Thymus (tissue), 11 donors: ENCODE measurements around the gene MGAT5B. TPM values are rescaled to one million over a fixed set of nuclear protein-coding genes. Genes with fewer than 3 reads are reported as not detected.

Experiments
- DNase-seq, 9 donors: peaks; one replicate each; pipeline ENCODE4 v3.0.0-alpha.2; 2013; ENCODE audit warnings: low spot score in 9 of 9, low read depth in 6 of 9, missing footprints in 1 of 9
- H3K27ac ChIP-seq, 2 donors: one replicate each; pipeline ENCODE4 v1.5.1; 2013; ENCODE audit warnings: control low read depth in 1 of 2, low read depth in 1 of 2, low read length in 1 of 2, mild to moderate bottlenecking in 1 of 2, moderate library complexity in 1 of 2
- H3K27me3 ChIP-seq, 2 donors: one replicate each; pipeline ENCODE4 v1.5.1; 2013; ENCODE audit warnings: low read length in 1 of 2; ENCODE audit not compliant: control insufficient read depth in 2 of 2, insufficient read depth in 1 of 2
- H3K36me3 ChIP-seq, 2 donors: one replicate each; pipeline ENCODE4 v1.5.1; 2013; ENCODE audit warnings: low read length in 1 of 2, mild to moderate bottlenecking in 1 of 2, moderate library complexity in 1 of 2; ENCODE audit not compliant: control insufficient read depth in 2 of 2, insufficient read depth in 2 of 2
- H3K4me1 ChIP-seq, 2 donors: one replicate each; pipeline ENCODE4 v1.5.1; 2013; ENCODE audit warnings: low read length in 2 of 2; ENCODE audit not compliant: control insufficient read depth in 2 of 2, insufficient read depth in 2 of 2
- H3K4me3 ChIP-seq, 2 donors: one replicate each; pipeline ENCODE4 v1.5.1; 2013; ENCODE audit warnings: low read length in 2 of 2, control low read depth in 1 of 2, mild to moderate bottlenecking in 1 of 2
- H3K9me3 ChIP-seq, 2 donors: one replicate each; pipeline ENCODE4 v1.5.1; 2013; ENCODE audit warnings: low read length in 1 of 2, mild to moderate bottlenecking in 1 of 2; ENCODE audit not compliant: control insufficient read depth in 2 of 2, insufficient read depth in 1 of 2
- WGBS: extraction: QIAGEN DNeasy Blood & Tissue Kit; methylation state at CpG from one replicate; pipeline ENCODE4 v1.1.7; 2013; 5-methylcytosine and 5-hydroxymethylcytosine counted together
- polyA plus RNA-seq: library from polyadenylated mRNA; stranded (reverse); fragments of 200-250 nt; gene quantifications from one replicate; pipeline ENCODE4 v1.2.3, GENCODE V29; 2013
- total RNA-seq: library from RNA; stranded (reverse); fragments of 120-200 nt; gene quantifications from one replicate; pipeline ENCODE4 v1.2.4, GENCODE V29; 2013
- donor health status: healthy.

Gene MGAT5B
- total and polyA plus RNA-seq, 2 donors: 0.09 to 1.0 TPM

DNA sequence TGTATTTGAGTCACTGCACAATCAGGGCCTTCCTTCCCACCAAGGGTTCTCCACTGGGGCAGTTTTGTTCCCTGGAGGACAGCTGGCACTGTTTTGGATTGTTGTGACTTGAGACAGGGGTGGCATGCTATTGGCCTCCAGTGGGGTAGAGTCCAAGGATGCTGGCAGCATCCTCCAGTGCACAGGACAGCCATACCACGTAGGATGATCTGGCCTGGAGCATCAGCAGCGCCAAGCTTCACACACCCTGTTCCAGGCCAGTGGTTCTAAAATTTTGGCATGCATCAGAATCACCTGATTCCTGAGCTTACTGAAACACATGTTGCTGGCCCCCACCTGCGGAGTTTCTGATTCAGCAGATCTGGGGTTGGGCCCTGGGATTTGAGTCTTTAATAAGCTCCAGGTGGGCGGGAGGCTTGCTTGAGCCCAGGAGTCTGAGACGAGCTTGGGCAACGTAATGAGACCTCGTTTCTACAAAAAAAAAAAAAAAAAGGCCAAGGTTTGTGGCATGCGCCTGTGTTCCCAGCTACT, 83.2 kb downstream of the MGAT5B start:
- 89% methylated on average over 8 of the region's 8 CpGs for WGBS

DNA sequence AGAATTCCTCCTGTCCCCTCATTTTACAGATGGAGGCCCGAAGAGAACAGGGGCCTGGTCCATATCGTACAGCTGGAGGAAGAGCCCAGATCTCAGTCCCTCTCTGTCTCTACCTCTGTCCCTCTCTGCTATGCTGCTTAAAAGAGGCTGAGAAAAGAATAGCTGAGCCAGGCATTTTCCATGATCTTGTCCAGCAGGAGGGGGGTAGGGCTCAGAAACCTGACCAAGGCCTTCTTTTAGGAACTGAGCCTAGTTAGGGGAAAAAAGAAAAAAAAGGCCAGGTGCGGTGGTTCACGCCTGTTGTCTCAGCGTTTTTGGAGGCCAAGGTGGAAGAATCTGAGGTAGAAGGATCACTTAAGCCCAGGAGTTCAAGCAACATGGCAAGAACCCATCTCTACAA, 84.2 kb downstream of the MGAT5B start:
- Histone ChIP-seq H3K27me3 (peaks cover 0 to under 1% of the 10 kb centered on the region in 2 donors), H3K4me1 (no peaks in the 10 kb centered on the region), H3K27ac (no peak overlapping the region), H3K9me3 (no peaks in the 10 kb centered on the region), H3K36me3 (no peaks in the 10 kb centered on the region), H3K4me3 (no peak overlapping the region)
- DNase-seq: no peak
- 96% methylated on average over 5 of the region's 5 CpGs for WGBS

More for the DNA sequence above, 83.2 kb downstream of the MGAT5B start:
- Histone ChIP-seq H3K27ac (no peak overlapping the region), H3K27me3 (no peaks in the 10 kb centered on the region), H3K36me3 (no peaks in the 10 kb centered on the region), H3K4me1 (no peaks in the 10 kb centered on the region), H3K4me3 (no peak overlapping the region), H3K9me3 (no peaks in the 10 kb centered on the region)
- no peak for DNase-seq

DNA sequence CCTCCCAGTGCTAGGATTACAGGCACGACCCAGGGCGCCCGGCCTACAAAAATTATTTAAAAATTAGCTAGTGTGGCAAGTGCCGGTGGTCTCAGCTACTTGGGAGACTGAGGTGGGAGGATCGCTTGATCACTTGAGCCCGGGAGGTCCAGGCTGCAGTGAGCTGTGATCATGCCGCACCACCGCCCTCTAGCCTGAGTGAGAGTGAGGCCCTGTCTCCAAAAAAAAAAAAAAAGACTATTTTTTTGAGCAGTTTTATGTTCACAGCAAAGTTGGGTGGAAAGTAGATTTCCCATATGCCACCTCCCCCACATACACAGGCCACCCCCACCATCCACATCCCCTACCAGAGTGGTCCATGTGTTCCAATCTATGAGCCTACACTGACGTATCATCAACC, 84.9 kb downstream of the MGAT5B start:
- no peak for DNase-seq

DNA sequence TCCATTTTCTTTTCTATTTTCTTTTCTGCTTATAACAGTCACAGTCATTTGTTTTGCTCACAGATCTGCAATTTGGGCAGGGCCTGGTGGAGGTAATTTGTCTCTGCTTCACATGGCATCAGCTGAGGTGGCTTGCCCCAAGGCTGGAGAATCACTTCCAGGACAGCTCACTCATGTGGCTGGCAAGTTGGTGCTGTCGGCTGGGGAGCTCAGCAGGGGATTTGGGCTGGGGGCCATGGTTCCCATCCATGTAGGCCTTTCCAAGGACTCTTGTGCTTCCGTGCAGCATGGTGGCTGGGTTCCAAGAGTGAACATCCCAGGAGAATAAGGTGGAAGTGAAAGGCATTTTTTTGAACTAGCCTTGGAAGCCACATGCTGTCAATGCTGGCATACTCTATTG, 85.7 kb downstream of the MGAT5B start:
- DNase-seq: no peak
- H3K4me1 ChIP-seq: peaks cover 0 to 6% of the 10 kb centered on the region in 2 donors
- no peak overlapping the region for H3K4me3 ChIP-seq
- no peaks in the 10 kb centered on the region for H3K36me3 ChIP-seq
- H3K27me3 ChIP-seq: peaks cover 0 to 9% of the 10 kb centered on the region in 2 donors
- 69% methylated on average over 2 of the region's 2 CpGs for WGBS
- no peaks in the 10 kb centered on the region for H3K9me3 ChIP-seq
- no peak overlapping the region for H3K27ac ChIP-seq

More for the DNA sequence above, 84.9 kb downstream of the MGAT5B start:
- Histone ChIP-seq H3K9me3 (no peaks in the 10 kb centered on the region), H3K4me1 (peaks cover 0 to 3% of the 10 kb centered on the region in 2 donors), H3K4me3 (no peak overlapping the region), H3K27me3 (peaks cover 0 to 7% of the 10 kb centered on the region in 2 donors), H3K36me3 (no peaks in the 10 kb centered on the region), H3K27ac (no peak overlapping the region)
- WGBS: 99% methylated on average over 9 of the region's 9 CpGs

DNA sequence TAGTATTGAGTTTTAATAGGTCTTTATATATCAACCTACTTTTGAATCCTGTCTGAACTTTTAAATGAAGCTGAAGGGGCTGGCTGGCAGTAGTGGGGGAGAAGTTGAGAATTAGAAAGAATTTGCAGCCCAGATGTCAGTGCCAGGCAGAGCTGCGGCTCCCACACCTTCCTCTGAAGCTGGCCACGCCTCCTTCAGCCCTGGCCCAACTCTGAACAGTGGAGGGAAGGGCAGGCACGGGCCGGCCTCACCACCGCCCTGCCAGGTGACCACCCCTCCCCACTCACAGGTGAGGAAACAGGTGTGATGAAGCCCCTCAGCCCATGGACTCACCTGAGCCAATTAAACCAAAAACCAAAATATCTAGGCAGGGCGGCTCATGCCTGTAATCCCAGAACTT, 87.0 kb downstream of the MGAT5B start:
- Histone ChIP-seq H3K4me3 (no peak overlapping the region), H3K4me1 (peaks cover 0 to 6% of the 10 kb centered on the region in 2 donors), H3K9me3 (no peaks in the 10 kb centered on the region), H3K36me3 (no peaks in the 10 kb centered on the region), H3K27ac (no peak overlapping the region), H3K27me3 (peaks cover 0 to 9% of the 10 kb centered on the region in 2 donors)
- WGBS: 81% methylated on average over 6 of the region's 6 CpGs
- DNase-seq: no peak

DNA sequence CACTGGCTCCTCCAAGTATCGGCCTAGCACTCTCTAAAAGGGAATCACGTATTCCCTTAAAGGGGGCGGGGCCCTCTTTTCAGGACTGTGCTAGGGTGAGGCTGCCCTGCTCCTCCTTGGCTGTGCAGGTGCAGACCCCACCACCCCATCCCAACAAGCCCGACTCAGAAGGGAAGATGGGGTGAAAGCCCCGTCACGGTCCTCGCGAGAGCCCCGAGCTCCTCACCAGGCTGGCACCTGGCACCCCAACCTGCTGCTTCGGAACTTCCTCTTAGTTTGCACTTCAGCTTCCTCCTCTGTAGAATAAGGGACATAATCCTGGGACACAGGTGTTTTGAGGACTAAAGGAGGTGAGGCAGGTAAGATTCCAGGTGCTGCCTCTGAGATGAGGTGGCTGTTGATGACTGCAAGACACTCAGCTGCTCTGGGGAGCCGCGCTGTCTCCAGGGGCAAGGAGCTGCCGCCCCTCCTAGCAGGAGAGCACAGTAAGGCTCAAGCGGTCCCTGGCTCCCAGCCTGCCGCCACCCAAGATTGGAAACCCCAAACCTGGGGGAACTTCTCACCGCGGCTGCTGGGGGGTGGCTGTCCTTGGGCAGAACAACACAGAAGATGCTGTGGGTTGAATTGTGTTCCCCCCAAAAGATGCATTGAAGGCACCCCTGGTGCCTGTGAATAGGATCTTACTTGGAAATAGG, 88.8 kb downstream of the MGAT5B start:
- WGBS: 80% methylated on average over 17 of the region's 17 CpGs
- H3K36me3 ChIP-seq: no peaks in the 10 kb centered on the region
- peaks cover 0 to 9% of the 10 kb centered on the region in 2 donors for H3K27me3 ChIP-seq
- no peaks in the 10 kb centered on the region for H3K9me3 ChIP-seq
- H3K27ac ChIP-seq: no peak overlapping the region
- H3K4me1 ChIP-seq: peaks cover 0 to 6% of the 10 kb centered on the region in 2 donors
- no peak for DNase-seq
- H3K4me3 ChIP-seq: no peak overlapping the region

DNA sequence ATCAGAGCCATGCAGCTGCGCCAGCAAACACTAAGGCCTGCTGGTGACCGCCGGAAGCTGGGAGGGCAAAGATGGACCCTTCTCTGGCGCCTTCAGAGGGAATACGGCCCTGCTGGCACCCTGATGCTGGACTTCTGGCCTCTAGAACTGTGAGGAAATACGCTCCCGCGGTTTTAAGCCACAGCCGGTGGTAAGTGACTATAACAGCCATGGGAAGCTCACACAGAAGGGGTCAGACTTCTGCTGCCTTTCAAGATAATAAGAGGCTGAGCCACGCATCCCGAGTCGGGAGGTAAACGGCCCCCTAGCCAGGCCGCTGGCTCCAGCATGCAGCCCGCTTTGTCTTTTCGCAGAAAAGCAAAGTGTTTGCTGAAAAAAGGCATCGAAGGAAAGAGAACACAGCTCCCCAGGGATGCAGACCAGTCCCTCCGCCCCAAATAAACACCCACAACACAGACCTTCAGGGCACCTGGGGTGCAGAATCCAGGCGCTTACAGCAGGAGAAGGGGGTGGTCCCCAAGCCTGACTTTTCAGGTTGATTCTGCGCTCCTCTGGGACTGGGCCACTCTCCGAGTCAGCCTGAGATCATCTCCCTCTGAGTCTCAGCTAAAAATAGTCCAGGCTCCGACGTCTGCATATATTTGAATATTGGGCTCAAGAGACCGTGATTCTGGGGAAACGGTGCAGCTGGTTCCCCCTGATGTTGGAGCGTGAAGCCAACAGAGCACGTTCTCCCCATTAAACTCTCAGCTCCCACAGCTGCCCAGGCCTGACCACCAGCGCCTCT, 89.7 kb downstream of the MGAT5B start:
- Histone ChIP-seq H3K9me3 (no peaks in the 10 kb centered on the region), H3K36me3 (no peaks in the 10 kb centered on the region), H3K27me3 (peaks cover 0 to 9% of the 10 kb centered on the region in 2 donors), H3K4me1 (peaks cover 0 to 6% of the 10 kb centered on the region in 2 donors), H3K4me3 (no peak overlapping the region), H3K27ac (no peak overlapping the region)
- DNase-seq: no peak
- WGBS: 78% methylated on average over 28 of the region's 28 CpGs

DNA sequence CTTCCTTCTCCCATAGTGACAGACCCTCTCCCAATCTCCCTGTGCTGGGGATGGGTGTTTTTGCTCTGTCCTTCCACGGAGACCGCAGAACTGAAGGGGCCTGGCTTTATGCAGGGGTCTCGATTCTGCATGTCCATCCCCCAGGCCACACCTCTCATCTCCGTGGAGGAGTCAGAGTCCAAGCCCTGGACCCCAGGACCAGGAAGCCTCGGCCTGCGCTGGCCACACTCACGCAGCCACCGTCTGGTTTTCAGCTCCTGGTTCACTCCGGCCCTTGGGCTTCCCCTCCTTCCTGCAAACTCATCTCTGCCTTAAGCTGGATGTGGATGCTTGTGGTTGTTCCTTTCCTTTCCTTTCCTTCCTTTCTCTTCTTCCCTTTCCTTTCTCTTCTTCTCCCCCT, 90.8 kb downstream of the MGAT5B start:
- H3K27ac ChIP-seq: no peak overlapping the region
- no peak overlapping the region for H3K4me3 ChIP-seq
- H3K36me3 ChIP-seq: no peaks in the 10 kb centered on the region
- no peaks in the 10 kb centered on the region for H3K9me3 ChIP-seq
- 92% methylated on average over 9 of the region's 9 CpGs for WGBS
- peaks cover 0 to 9% of the 10 kb centered on the region in 2 donors for H3K27me3 ChIP-seq
- no peak for DNase-seq
- peaks cover 0 to 6% of the 10 kb centered on the region in 2 donors for H3K4me1 ChIP-seq

DNA sequence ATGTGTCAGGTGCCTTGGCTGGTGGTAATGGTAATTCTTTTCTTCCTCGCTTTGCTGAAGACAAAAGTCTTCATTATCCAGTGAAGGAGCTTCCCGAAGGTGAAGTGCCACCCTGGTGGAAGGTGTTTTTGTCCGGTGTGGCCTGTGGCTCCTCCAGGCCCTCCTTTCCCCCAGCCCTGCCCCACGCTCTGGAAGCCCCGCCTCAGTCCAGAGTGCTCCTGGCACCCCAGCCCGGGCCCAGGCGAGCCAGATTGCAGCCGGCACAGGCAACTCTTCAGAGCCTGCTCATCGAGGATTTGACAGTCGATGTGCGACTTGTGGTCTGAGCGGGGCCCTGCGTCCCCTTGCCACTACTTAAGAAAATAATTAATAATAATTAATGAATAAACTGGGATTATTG, 93.7 kb downstream of the MGAT5B start:
- H3K9me3 ChIP-seq: no peaks in the 10 kb centered on the region
- H3K4me3 ChIP-seq: no peak overlapping the region
- WGBS: 97% methylated on average over 13 of the region's 13 CpGs
- H3K27me3 ChIP-seq: peaks cover 0 to 9% of the 10 kb centered on the region in 2 donors
- no peak for DNase-seq
- H3K4me1 ChIP-seq: peaks cover 0 to 10% of the 10 kb centered on the region in 2 donors
- no peak overlapping the region for H3K27ac ChIP-seq
- H3K36me3 ChIP-seq: peaks cover 0 to 3% of the 10 kb centered on the region in 2 donors
